GM12801 (cell line): ENCODE measurements around the gene FUCA2.

Experiments
- TF ChIP-seq, protein P1 (sequence below): IDR thresholded peaks from one replicate; pipeline ENCODE4 v1.5.1; 2011; ENCODE audit warnings: control low read depth; ENCODE audit not compliant: insufficient read length; ENCODE audit errors: extremely low read depth

FUCA2 gene, protein sequence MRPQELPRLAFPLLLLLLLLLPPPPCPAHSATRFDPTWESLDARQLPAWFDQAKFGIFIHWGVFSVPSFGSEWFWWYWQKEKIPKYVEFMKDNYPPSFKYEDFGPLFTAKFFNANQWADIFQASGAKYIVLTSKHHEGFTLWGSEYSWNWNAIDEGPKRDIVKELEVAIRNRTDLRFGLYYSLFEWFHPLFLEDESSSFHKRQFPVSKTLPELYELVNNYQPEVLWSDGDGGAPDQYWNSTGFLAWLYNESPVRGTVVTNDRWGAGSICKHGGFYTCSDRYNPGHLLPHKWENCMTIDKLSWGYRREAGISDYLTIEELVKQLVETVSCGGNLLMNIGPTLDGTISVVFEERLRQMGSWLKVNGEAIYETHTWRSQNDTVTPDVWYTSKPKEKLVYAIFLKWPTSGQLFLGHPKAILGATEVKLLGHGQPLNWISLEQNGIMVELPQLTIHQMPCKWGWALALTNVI

DNA sequence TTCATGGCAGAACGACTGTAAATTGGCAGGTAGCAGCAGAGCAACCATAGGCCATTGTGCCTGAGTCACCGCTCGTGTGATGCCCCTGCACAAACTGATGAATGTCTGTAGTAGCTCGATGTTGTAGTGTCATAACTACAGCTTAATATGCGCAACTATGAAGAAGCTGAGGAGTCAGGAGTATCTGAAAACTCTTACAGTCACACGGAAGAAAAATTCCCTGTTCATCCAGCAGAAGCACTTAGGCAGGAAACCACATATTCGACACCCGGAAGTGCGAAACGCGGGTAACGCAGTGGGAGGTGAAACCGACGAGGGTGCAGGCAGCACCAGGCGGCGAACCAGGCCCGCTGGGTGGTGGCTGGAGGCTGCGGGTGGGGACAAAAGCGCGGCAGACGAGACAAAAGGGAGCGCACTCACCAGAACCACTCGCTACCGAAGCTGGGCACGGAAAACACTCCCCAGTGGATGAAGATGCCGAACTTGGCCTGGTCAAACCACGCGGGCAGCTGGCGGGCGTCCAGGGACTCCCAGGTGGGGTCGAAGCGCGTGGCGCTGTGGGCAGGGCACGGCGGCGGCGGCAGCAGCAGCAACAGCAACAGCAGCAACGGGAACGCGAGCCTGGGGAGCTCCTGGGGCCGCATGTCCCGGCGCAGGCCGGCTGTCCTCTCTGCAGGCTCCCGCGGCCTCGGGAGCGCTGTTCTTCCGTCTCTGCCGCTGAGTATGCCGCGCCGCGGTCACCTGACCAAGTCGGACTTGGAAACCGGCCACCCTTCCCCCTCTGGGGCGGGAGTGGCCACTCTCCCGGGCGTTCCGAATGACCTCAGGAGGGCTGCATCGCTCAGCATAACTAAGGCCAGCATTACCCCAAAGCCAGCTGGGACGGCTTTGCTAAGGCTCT lies at the start of gene FUCA2:
Gene FUCA2, minus strand, starts transcription at position 730 of the 901 bp plus-strand sequence. Its CDS starts 86 bp downstream, at position 644.
- TF ChIP-seq, protein P1, sequence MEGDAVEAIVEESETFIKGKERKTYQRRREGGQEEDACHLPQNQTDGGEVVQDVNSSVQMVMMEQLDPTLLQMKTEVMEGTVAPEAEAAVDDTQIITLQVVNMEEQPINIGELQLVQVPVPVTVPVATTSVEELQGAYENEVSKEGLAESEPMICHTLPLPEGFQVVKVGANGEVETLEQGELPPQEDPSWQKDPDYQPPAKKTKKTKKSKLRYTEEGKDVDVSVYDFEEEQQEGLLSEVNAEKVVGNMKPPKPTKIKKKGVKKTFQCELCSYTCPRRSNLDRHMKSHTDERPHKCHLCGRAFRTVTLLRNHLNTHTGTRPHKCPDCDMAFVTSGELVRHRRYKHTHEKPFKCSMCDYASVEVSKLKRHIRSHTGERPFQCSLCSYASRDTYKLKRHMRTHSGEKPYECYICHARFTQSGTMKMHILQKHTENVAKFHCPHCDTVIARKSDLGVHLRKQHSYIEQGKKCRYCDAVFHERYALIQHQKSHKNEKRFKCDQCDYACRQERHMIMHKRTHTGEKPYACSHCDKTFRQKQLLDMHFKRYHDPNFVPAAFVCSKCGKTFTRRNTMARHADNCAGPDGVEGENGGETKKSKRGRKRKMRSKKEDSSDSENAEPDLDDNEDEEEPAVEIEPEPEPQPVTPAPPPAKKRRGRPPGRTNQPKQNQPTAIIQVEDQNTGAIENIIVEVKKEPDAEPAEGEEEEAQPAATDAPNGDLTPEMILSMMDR: no peak

DNA sequence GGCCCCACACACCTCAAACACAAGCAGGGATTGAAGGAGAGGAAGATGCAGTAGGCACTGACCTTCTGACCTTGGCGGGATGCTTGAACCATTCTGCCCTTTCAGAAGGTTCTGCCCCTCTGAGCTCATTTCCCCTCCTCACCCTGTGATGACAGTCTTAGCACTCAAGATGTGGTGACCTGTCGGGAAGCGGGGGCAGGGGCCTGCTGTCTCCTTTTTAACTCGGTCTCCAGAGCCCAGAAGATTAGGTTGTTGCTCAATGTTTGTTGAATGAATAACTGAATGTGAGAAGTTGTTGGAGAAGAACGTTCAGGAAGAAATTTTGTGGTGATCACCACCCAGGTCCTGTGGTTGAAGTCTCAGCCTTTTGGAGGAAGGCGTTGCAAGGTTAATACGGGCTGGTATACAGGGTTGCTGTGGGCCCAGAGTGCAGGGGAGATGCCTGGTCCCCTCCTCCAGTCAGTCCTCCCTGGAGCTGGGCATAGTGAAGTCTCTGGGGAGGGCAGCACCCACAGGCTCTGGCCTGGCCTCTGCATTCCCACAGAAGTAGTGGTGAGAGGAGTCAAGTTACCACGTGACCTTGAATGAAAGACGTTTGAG lies 49.7 kb upstream of the FUCA2 start:
- TF ChIP-seq, protein P1: no peak

DNA sequence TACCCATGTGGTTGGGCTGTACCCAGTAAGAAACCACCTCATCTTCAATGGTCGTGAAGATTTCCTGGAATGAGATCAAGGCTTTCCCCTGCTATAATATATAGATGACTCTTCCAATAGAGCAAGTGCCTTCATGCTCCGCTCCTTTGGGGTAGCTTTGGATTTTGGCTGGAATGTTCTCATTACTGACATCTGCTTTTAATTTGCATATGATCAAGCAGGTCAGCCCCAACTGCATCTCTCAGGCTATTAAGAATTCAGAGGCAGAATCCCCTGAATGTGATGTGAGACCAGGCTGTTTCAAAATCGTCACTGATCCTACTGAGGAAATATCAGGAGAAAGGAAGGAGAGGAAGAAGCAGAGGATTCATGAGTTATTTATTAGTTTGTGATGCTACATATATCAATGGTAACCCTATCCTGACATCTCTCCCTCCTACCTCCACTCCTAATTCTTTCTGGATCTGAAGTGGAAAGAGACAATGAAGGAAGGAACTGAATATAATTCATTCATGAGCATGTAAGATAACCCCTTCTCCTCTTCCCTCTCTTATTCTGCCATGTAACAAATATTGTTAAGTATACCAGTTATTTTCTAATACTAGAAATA lies 47.6 kb upstream of the FUCA2 start:
- TF ChIP-seq, protein P1: no peak

DNA sequence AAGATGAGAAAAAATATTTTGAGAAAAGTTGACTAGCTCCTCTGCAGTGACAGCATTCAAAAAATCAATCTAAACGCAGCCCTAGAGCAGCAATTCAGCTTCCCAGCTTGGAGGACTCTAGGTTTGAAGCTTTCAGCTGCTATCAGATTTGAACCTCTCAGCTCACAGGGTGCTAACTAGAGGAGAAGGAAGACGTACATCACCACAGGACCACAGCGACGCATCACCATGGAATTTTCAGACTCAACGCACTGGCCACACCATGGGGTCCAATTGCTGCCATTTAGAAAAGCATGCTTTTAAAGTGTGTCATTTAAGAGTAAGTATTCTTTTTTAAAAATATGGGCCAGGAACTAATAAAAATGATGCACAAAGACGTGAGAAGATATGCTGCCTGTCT lies 45.0 kb upstream of the FUCA2 start:
- TF ChIP-seq, protein P1: no peak

DNA sequence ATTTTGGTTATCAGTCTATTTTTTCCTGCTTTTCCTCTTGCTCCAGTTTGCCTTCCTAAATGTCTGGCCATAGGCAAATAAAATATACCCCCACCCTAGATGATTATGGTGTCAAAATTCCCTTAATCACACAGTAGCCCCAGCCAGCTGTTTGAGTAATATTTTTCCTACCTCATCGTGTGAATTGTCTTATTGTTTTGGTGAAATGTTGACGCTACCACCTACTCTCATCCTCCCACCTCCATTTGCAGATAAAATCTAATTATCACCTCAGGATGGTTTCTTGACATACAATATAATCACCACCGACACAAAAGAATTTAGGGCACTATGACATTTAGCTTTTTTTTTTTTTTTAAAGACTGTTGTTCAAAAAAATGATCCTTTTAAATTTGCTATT lies 44.1 kb upstream of the FUCA2 start:
- TF ChIP-seq, protein P1: no peak

DNA sequence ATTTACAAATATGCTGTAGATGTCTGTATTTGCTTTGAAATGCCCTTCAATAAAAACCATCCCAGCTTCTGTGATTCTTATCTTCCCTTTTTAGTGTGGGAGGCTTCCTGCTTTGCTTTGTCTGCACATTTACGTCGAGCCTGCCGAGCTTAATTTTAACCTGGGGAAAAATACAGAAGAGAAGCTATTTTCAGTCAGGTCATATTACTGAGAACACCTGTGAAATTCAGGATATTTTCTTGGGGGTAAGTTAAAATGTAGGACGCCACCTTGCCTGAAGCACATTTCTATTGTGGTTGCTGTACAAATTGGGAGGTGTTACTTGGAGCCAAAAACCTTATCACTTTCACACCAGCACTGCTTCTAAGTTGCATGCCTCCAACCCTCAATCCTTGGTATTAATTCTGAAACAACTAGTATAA lies 43.6 kb upstream of the FUCA2 start:
- TF ChIP-seq, protein P1: no peak

DNA sequence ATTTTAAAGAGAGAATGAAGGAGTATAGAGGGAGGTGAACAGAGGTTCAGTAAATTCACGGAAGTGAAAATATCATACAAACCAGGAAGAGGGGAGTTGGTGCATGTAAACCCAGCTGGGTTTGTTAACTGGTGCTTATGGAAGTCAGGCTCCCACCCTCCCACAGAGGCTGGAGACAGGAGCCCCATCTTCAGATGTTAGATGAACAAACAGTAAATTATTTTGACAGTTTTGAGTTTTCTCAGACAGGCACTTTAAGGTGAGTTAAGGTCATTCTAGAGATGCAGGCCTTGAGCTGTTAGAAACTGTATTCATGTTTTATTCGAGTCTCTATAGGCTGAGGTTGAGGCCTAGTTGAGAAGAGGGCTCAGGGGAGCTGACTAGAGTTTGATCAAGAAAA lies 41.8 kb upstream of the FUCA2 start:
- TF ChIP-seq, protein P1: no peak
